Naive B cell (primary cell): ENCODE data around the gene PADI1. TPM values are rescaled to one million over a fixed set of nuclear protein-coding genes. Genes with fewer than 3 reads are reported as not detected.

Experiments used
- ATAC-seq, 2 donors: fragments of 150-1000 bp; cut with Tn5 transposase; 2 replicates each; pipeline ENCODE4 v1.10.0; 2021; ENCODE audit warnings: low read depth in 2 of 2, mild to moderate bottlenecking in 2 of 2, moderate library complexity in 2 of 2
- DNase-seq: peaks from one replicate; pipeline ENCODE4 v3.0.0; 2022
- H3K27ac Mint-ChIP-seq, 6 donors: one replicate each; pipeline ENCODE4 v1.8.0; 2020 to 2022; ENCODE audit warnings: mild to moderate bottlenecking in 6 of 6, mixed read lengths in 6 of 6, moderate library complexity in 5 of 6, inconsistent platforms in 2 of 6
- H3K27me3 Mint-ChIP-seq, 3 donors: one replicate each; pipeline ENCODE4 v1.8.0; 2021 to 2022; ENCODE audit warnings: mixed read lengths in 3 of 3, mild to moderate bottlenecking in 1 of 3
- H3K36me3 Mint-ChIP-seq, 2 donors: one replicate each; pipeline ENCODE4 v1.8.0; 2020 to 2022; ENCODE audit warnings: mixed read lengths in 2 of 2, inconsistent platforms in 1 of 2, mild to moderate bottlenecking in 1 of 2
- H3K4me1 Mint-ChIP-seq, 3 donors: one replicate each; pipeline ENCODE4 v1.8.0; 2020 to 2022; ENCODE audit warnings: mixed read lengths in 3 of 3, inconsistent platforms in 1 of 3, mild to moderate bottlenecking in 1 of 3, moderate library complexity in 1 of 3
- H3K4me3 Mint-ChIP-seq, 8 donors: one replicate each; pipeline ENCODE4 v1.8.0; 2020 to 2022; ENCODE audit warnings: mild to moderate bottlenecking in 8 of 8, mixed read lengths in 8 of 8, moderate library complexity in 8 of 8, inconsistent platforms in 2 of 8
- H3K9me3 Mint-ChIP-seq, 7 donors: one replicate each; pipeline ENCODE4 v1.8.0; 2020 to 2022; ENCODE audit warnings: mixed read lengths in 7 of 7, mild to moderate bottlenecking in 5 of 7, inconsistent platforms in 2 of 7, moderate library complexity in 1 of 7
- polyA plus RNA-seq, 6 donors: library from polyadenylated mRNA; unstranded; fragments of 300-500 nt; fragmentation: Illumina TruSeq; gene quantifications; one replicate each; pipeline ENCODE4 v1.2.3, GENCODE V29; 2021; ENCODE audit warnings: low read depth in 6 of 6

Gene PADI1
- polyA plus RNA-seq, 6 donors from 2014 or later, result not detected

DNA sequence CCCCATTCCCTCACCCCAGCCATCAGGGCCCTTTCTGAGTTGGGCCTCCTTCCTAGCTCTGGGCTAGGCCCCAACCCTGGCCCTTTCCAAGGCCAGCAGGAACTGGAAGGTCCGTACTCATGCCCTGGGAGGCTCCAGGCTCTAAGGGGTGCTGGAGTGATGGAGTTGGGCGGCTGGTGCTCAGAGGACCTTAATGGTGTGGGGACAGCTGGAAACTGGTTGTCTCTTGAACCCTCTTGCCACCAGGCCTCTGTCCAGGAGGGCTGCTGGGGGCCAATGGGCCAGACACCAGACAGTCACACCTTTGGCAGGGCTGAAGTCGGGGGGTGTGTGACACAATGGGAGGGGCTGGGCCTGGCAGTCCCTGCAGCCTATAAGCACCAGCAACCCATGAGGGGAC is 9.2 kb upstream of the PADI1 start:
- no peak for ATAC-seq
- Mint-ChIP-seq H3K27me3 (peaks cover 0 to 9% (median 0%) of the 10 kb centered on the region in 3 donors), H3K9me3 (peaks cover 0 to 6% (median 4%) of the 10 kb centered on the region in 7 donors), H3K4me3 (no peak overlapping the region), H3K27ac (no peak overlapping the region), H3K36me3 (peaks cover 0 to 7% of the 10 kb centered on the region in 2 donors), H3K4me1 (peaks cover 6 to 16% (median 15%) of the 10 kb centered on the region in 3 donors)
- no peak for DNase-seq

DNA sequence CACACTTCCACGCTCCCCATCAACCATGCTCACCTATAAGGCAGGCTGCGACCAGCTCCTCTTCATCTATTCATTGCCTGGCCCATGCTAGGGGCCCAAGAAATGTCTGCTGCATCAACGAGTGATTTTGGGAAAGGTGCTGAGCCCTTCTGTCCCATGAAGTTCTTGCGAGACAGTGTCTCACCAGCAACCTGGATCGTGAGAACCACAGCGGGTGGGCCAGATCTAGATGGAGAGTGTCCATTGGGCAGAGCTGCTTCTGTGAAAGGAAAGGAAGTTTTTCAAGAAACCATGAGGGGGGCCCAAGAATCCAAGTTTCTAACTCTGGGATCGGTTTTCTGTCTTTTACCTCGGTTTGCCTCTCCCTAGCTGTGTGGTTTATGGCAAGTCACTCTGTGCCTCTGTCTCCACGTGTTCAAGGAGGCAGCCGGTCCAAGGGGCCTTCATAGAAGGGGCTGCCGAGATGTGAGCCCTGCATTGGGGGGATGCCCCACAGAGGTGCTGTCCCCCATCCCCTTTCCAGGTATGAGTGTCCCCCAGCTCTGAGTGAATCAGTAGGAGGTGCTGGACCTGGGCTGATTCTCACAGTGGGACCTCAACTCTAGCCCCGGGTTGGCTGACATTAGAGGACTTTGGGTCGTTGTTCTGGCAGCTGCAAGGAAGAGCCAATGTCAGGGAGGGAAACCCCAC is 8.3 kb upstream of the PADI1 start:
- Mint-ChIP-seq H3K4me1 (peaks cover 10 to 17% (median 12%) of the 10 kb centered on the region in 3 donors), H3K27ac (peak overlapping the region in 1 of 6 donors; percentile 61), H3K27me3 (peaks cover 0 to 16% (median 5%) of the 10 kb centered on the region in 3 donors), H3K36me3 (peaks cover 0 to 5% of the 10 kb centered on the region in 2 donors), H3K4me3 (no peak overlapping the region), H3K9me3 (peaks cover 0 to 4% (median 4%) of the 10 kb centered on the region in 7 donors)
- ATAC-seq (no peak), DNase-seq (no peak)

GRCh38 chr1:17197696-17198095 is 7.2 kb upstream of the PADI1 start:
- no peak overlapping the region for H3K27ac Mint-ChIP-seq
- no peak for DNase-seq

DNA sequence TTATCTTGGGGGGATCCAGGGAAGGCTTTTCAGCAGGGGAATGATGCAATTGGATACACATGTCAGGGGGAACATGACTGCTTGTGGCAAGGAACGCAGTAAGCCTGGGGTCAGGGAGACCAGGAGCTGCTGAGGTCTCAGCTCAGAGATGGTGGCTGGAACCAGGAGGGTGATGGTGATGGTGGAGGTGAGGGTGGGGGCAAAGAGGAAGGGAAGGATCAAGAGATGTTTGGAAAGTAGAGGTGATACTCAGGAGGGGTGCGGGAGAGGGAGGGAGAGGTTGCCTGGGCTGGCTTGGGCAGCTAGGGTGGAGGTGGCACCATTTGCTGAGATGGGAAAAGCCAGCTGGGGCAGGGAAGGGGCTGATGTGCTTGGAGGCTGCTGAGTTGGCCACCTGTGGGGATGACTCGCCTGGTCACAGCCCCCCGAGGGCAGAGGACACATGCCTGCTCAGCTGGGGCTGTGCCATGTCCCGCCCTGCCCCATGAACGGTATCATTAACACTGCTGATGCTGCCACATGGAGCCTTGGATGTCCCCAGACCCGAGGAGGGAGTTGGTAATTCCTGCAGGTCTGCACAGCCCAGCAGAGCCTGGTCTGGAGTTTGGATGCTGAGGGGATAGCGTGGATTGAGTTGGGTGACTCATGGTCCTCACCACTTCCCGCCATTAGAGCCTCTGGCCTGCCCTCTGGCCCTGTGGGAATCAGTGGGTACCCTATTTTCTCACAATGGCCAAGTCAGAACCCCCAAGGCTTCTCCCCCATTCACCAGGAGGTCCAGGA is 6.3 kb upstream of the PADI1 start:
- no peak overlapping the region for H3K27ac Mint-ChIP-seq
- H3K4me3 Mint-ChIP-seq, result no peak overlapping the region
- H3K36me3 Mint-ChIP-seq, result no peaks in the 10 kb centered on the region
- no peak for DNase-seq
- H3K4me1 Mint-ChIP-seq, result peaks cover 3 to 8% (median 7%) of the 10 kb centered on the region in 3 donors
- H3K9me3 Mint-ChIP-seq, result no peaks in the 10 kb centered on the region
- ATAC-seq, result no peak
- peaks cover 0 to 29% (median 8%) of the 10 kb centered on the region in 3 donors for H3K27me3 Mint-ChIP-seq

More at GRCh38 chr1:17197696-17198095, 7.2 kb upstream of the PADI1 start:
- H3K36me3 Mint-ChIP-seq, result no peaks in the 10 kb centered on the region
- ATAC-seq, result no peak
- no peak overlapping the region for H3K4me3 Mint-ChIP-seq
- H3K27me3 Mint-ChIP-seq, result peaks cover 0 to 21% (median 5%) of the 10 kb centered on the region in 3 donors
- H3K4me1 Mint-ChIP-seq, result peaks cover 3 to 8% (median 7%) of the 10 kb centered on the region in 3 donors
- H3K9me3 Mint-ChIP-seq, result peaks cover 0 to 1% (median 0%) of the 10 kb centered on the region in 7 donors

DNA sequence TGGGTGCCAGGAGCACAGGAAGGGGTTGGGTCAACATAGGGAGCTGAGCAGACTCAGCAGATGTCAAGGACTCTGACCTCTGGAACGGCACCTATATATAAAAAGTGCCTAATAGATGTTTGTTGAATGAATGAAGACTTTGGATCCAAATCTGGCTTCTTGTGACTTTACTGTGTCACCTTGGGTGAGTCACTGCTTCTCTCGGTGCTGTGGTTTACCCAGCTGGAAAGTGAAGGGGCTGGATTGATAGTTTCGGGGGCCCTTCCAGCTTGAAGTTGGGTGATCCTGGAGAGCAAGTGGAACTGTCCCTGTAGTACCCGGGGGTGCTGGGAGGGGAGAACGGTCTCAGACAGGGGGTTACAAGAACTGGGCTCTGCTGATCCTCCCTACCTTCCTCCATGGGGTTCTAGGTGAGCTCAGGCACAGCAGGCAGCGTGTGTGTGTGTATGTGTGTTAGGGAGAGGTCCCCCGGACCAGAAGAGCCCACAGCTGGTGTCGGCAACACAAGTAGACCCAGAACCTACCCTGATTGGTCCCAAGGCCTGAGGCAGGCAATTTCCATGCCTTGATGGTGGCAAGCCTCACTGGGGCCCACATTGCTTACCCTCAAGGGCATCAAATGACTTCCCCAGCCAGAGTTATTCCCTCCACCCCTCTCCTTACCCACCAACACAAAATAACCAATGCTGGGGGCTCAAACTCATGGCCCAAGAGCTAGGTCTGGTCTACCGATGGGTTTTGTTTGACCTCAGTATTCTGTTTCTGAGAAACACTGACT is 5.5 kb upstream of the PADI1 start:
- Mint-ChIP-seq H3K4me1 (peaks cover 3 to 8% (median 7%) of the 10 kb centered on the region in 3 donors), H3K27ac (no peak overlapping the region), H3K9me3 (no peaks in the 10 kb centered on the region), H3K27me3 (peaks cover 0 to 30% (median 14%) of the 10 kb centered on the region in 3 donors), H3K36me3 (no peaks in the 10 kb centered on the region), H3K4me3 (no peak overlapping the region)
- no peak for ATAC-seq
- DNase-seq, result no peak

DNA sequence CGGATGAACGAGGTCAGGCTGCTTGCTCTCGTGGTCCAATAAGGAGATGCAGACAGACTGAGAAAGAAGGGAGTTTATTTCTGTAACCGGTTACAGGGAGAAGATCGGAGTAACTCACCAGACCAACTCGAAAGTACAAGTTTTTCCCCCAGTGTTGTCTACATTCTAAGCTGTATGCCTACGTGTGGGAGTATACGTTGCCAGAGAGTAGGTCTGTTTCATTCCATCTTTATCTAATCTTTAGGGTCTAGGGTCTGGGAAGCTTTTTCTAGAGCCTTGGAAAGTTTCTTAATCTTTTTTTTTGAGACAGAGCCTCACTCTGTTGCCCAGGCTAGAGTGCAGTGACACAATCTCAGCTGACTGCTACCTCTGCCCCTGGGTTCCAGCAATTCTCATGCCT is 4.7 kb upstream of the PADI1 start:
- peaks cover 3 to 30% (median 14%) of the 10 kb centered on the region in 3 donors for H3K27me3 Mint-ChIP-seq
- no peak overlapping the region for H3K4me3 Mint-ChIP-seq
- H3K9me3 Mint-ChIP-seq, result no peaks in the 10 kb centered on the region
- peaks cover 3 to 8% (median 7%) of the 10 kb centered on the region in 3 donors for H3K4me1 Mint-ChIP-seq
- ATAC-seq (no peak), DNase-seq (no peak)
- H3K27ac Mint-ChIP-seq, result no peak overlapping the region
- H3K36me3 Mint-ChIP-seq, result no peaks in the 10 kb centered on the region

DNA sequence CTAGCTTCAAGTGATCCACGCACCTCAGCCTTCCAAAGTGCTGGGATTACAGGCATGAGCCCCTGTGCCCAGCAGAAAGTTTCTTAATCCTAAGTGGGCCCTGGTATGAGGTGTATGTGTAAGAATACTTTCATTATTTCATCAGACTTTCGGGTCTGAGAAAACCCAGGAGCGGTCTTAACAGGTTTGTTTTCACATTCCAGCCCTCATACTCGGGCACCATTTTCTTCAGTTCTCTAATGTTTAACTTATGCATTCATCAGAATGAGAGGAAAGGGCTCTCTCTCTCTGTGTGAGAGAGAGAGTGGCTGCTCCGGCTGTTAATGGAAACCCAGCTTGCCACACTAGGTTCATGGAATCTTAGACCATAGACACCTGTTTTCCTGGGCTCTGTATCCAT is 4.2 kb upstream of the PADI1 start:
- no peaks in the 10 kb centered on the region for H3K36me3 Mint-ChIP-seq
- H3K27ac Mint-ChIP-seq, result no peak overlapping the region
- H3K9me3 Mint-ChIP-seq, result no peaks in the 10 kb centered on the region
- DNase-seq, result no peak
- no peak for ATAC-seq
- H3K4me3 Mint-ChIP-seq, result no peak overlapping the region
- peaks cover 5 to 11% (median 7%) of the 10 kb centered on the region in 3 donors for H3K4me1 Mint-ChIP-seq
- H3K27me3 Mint-ChIP-seq, result peaks cover 8 to 30% (median 16%) of the 10 kb centered on the region in 3 donors

DNA sequence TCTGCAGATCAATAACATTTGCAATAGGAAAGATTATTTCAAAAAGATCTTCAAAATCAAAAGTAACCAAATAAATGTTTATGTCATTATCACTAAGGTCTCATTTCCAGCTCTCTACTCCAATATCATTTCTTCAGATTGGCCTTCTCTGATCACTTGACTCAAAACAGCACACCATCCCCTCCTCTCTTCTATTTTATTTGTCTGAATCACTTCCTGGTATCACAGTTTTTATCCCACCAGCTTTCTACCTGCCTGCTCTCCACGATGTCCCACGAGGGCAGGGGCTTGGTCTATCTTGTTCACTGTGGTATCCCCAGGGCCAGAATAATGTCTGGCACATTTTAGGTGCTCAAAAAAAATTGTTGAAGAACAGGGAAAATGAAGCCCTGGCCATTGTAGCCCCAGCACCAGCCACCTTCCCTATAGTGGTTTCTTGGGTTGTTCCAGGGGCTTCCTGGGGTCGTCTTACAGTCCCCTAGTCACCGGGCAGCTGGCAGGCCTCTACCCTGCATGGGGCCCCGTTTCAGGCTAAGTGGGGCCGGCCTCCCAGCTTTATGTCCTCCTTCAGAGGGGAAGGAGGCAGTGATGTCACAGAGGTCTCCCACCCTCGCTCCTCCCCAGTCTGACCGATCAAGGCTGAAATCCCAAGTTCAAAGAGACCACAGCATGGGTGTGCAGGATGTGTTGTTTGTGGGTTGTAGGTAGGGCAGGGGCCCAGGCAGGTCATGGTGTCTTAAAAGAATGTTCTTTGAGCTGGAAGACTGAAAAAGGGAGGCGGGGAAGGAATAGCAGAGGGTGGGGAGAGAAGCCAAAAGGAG is 3.5 kb upstream of the PADI1 start:
- peaks cover 7 to 12% (median 9%) of the 10 kb centered on the region in 3 donors for H3K4me1 Mint-ChIP-seq
- no peaks in the 10 kb centered on the region for H3K36me3 Mint-ChIP-seq
- DNase-seq (no peak), ATAC-seq (no peak)
- H3K9me3 Mint-ChIP-seq, result no peaks in the 10 kb centered on the region
- peaks cover 8 to 30% (median 19%) of the 10 kb centered on the region in 3 donors for H3K27me3 Mint-ChIP-seq
- peak overlapping the region in 3 of 6 donors; percentile 7 to 76 (median 72) for H3K27ac Mint-ChIP-seq
- no peak overlapping the region for H3K4me3 Mint-ChIP-seq

DNA sequence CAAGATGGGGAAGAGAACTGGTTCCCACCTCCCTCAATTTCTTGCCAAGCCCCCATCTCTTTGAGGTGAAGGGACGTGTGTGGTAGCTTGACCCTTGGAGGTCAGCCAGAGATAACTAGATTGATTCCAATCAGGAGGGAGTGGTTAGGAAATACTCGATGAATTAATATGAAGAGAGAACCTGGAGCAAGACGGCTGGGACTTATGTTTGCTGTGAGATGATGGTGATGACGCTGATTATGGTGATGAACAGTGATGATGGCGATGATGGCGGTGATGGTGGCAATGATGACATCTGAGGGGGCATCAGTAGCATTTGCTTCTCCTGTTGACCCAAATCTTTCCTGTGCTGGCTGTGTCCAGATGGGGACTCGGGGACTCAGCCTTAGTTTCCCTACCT is 724 bp downstream of the PADI1 start:
- ATAC-seq (no peak), DNase-seq (no peak)
- Mint-ChIP-seq H3K4me3 (no peak overlapping the region), H3K36me3 (no peaks in the 10 kb centered on the region), H3K4me1 (peaks cover 29 to 37% (median 31%) of the 10 kb centered on the region in 3 donors), H3K27ac (peak overlapping the region in 2 of 6 donors; percentile 3 to 79), H3K27me3 (peaks cover 8 to 21% (median 19%) of the 10 kb centered on the region in 3 donors), H3K9me3 (no peaks in the 10 kb centered on the region)

GRCh38 chr1:17206196-17206595 is 1.3 kb downstream of the PADI1 start:
- DNase-seq, result no peak
- H3K36me3 Mint-ChIP-seq, result no peaks in the 10 kb centered on the region
- no peaks in the 10 kb centered on the region for H3K9me3 Mint-ChIP-seq
- H3K27ac Mint-ChIP-seq, result peak overlapping the region in 2 of 6 donors; percentile 63 to 79
- peaks cover 8 to 19% (median 18%) of the 10 kb centered on the region in 3 donors for H3K27me3 Mint-ChIP-seq
- ATAC-seq, result no peak
- peaks cover 28 to 37% (median 30%) of the 10 kb centered on the region in 3 donors for H3K4me1 Mint-ChIP-seq
- H3K4me3 Mint-ChIP-seq, result no peak overlapping the region

DNA sequence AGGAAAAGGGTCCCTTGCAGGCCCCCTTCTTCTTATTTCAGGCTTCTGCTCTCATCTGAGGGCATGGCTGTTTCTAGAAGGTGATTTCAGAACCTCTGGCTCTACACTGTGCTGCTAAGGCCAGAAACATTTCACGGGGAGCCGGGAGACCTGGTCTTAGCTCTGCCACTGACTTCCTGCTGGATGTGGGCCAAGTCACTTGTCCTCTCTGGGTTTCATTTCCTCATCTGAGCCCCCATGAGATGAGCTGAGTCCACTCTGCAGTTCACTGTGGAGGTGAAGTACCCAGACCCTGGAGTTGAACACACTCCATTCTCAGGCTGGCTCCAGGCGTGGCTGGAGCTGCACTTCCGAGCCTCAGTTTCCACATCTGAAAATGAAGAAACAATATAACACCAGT is 2.1 kb downstream of the PADI1 start:
- peak; percentile 42 for DNase-seq
- Mint-ChIP-seq H3K4me3 (peak overlapping the region in 5 of 8 donors; percentile 18 to 84 (median 66)), H3K27me3 (peaks cover 8 to 14% (median 11%) of the 10 kb centered on the region in 3 donors), H3K27ac (peak overlapping the region in 3 of 6 donors; percentile 64 to 74 (median 66)), H3K9me3 (no peaks in the 10 kb centered on the region), H3K36me3 (no peaks in the 10 kb centered on the region), H3K4me1 (peaks cover 21 to 34% (median 24%) of the 10 kb centered on the region in 3 donors)
- peak; percentile 75 to 80 for ATAC-seq

DNA sequence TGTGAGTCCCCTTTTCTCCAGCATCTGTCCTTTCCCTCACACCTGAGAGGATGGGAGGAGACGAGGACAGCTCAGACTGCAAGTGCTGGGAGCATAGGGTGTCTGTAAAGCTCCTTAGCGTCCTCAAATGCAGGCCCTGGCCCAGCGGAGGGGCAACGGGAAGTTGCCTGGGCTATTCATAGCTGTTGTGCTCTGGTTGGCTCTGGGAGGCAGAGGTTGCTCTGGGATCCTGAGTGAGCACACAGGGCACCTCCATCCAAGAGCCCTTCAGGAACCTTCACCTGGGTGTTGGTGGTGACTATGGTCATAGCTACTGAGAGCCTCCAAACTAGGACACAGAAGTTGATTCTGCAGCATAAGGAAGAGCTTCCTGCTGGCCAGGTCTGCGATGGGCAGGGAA is 2.6 kb downstream of the PADI1 start:
- Mint-ChIP-seq H3K27ac (peak overlapping the region in 4 of 6 donors; percentile 66 to 93 (median 79)), H3K4me3 (peak overlapping the region in 4 of 8 donors; percentile 61 to 84 (median 69)), H3K36me3 (peaks cover 0 to under 1% of the 10 kb centered on the region in 2 donors), H3K9me3 (no peaks in the 10 kb centered on the region), H3K4me1 (peaks cover 24 to 34% (median 24%) of the 10 kb centered on the region in 3 donors), H3K27me3 (peaks cover 10 to 18% (median 12%) of the 10 kb centered on the region in 3 donors)
- no peak for ATAC-seq
- DNase-seq, result no peak
